A673 (cell line): Measurements from ENCODE around the gene FGD6.
"Not testable (repeated sequence)": the region's sequence is repeated elsewhere in the genome, so short reads cannot be mapped to it uniquely, and the experiment has no call there.

Experiments
- CTCF ChIP-seq: fragments of 300-800, 200-600 bp; sonication (generic); conservative IDR thresholded peaks from 2 replicates; pipeline ENCODE4 v1.5.1; 2017; ENCODE audit warnings: low read depth, mild to moderate bottlenecking, antibody characterized with exemption, low read length, moderate library complexity, mixed read lengths
- EZH2 ChIP-seq: fragments of 200-600 bp; sonication (generic); IDR thresholded peaks from 2 replicates; pipeline ENCODE4 v1.6.1; 2017; ENCODE audit warnings: borderline replicate concordance, low read depth, mild to moderate bottlenecking, mixed read lengths, antibody characterized with exemption, low read length; ENCODE audit not compliant: poor library complexity, severe bottlenecking

GRCh38 chr12:95234187-95234586 lies 16.9 kb upstream of the FGD6 start:
- TF ChIP-seq EZH2, CTCF: not testable (repeated sequence)
